GM18507 (cell line): ENCODE results near the gene RASAL2.
"Not testable (repeated sequence)": the region's sequence is repeated elsewhere in the genome, so short reads cannot be mapped to it uniquely, and the experiment has no call there.

Experiments used
- DNase-seq: peaks from one replicate; pipeline ENCODE4 v3.0.0; 2011; ENCODE audit warnings: low read depth; ENCODE audit not compliant: insufficient read length; ENCODE audit errors: extremely low spot score
- FAIRE-seq: peaks from 2 replicates; lab custom pipeline; 2011; peaks lifted over from hg19 to GRCh38; lab: Jason Lieb, UNC

RASAL2 gene

DNA sequence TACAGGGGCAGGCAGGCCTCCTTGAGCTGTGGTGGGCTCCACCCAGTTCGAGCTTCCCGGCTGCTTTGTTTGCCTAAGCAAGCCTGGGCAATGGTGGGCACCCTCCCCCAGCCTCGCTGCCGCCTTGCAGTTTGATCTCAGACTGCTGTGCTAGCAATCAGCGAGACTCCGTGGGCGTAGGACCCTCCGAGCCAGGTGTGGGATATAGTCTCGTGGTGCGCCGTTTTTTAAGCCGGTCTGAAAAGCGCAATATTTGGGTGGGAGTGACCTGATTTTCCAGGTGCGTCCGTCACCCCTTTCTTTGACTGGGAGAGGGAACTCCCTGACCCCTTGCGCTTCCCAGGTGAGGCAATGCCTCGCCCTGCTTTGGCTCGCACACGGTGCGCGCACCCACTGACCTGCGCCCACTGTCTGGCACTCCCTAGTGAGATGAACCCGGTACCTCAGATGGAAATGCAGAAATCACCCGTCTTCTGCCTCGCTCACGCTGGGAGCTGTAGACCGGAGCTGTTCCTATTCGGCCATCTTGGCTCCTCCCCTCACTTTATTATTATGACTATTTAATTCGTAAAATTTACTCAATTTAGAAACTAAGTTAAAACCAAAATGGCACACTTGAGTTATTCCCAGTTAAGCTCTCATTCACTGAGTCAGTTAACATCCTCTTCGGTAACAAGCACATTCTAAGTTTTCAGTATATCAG lies 226.5 kb downstream of the RASAL2 start:
- not testable (repeated sequence) for FAIRE-seq, DNase-seq

DNA sequence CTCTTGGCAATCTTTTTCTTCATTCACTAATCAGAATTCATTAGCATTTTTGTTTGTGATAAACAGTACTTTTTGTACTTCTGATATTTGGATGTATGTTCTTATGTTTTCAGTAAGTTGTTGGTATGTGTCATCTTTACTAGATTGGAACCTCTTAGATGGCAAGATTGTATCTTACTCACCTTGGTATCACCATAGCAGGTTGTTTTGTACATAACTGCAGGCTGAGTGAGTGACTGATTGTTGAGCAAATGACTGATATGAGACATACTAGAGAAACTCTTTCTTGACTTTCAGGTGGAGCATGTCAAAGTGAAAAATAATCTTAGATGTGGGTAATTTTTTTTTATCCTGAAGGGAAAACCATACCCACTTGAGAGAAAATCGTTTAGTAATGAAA lies 229.2 kb downstream of the RASAL2 start:
- no peak for DNase-seq
- no peak for FAIRE-seq

DNA sequence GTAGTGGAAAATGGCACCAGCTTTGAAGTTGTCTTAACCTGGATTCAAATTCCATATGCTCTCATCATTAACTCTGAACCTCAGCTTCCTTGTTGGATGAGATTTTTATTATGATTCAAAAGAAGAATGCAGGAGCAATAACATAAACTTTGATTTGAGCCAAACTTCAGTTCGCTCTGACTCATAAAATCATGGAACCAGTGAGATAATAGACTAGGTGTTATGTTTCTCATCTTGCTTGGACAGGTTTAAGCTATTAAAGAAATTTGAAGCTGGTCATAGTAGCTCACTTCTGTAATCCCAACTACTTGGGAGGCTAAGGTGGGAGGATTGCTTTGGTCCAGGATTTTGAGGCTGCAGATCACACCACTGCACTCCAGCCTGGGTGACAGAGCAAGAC lies 230.1 kb downstream of the RASAL2 start:
- FAIRE-seq: no peak
- no peak for DNase-seq

DNA sequence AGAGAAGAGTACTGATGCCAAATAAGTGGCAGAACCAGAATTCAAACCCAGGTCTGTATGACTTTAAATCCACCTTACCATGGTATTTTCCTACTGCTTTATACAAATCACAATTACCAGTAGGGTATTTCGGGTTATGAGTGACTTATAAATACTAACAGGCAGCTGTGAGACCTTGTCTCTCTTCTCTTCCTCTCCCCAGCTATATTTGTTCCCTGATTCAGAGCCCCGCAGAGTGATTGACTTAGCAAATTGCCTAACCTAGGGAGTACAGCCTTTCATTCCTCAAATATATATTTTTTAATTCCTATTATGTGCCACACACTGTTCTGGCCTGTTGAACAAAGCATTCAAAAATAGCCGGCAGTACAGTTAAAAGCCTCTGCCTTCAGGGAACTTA lies 234.8 kb downstream of the RASAL2 start:
- FAIRE-seq (no peak), DNase-seq (no peak)

DNA sequence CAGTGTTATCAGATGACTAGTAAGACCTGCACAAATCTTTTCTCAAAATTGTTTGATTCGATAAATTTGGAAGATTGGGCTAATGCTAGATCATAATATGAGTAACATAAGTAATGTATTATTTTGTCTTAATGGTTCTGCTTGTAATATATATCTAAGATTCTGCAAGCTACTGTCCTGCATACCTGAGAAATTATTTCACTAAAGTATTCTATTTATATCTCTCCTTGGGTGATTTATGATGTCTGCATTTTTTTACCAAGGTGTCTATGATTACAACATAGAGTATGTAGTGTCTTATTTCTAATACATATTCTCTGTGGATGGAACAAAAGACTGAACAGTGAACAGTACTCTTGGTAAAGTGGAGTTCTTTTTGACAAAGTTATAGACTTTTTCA lies 236.2 kb downstream of the RASAL2 start:
- FAIRE-seq: no peak
- DNase-seq: no peak

DNA sequence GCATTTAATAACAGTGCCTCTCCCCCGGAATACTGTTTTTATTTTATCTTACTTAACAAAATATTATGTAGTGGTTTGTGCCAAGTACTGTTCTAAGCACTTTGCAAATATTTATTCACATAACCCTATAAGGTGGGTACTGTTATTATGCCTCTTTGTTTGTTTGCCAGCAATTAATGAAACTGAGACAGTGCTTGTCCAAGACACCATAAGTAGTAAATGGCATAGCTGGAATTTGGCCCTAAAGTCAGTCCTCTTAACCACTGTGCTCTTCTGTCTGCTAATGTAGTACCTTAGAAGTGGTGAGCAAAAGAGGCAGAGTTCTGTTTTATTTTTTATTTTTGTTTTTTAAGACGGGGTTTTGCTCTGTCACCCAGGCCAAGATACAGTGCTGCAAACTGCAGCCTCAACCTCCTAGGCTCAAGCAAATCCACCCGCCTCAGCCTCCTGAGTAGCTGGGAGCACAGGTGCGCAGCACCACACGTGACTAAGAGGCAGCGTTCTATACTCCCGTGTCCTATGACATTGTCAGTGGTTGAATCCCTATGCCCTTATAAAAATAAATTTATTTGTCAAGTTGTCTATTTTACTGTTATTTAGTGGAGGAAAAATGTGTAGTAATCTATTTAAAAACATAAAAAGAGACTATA lies 237.1 kb downstream of the RASAL2 start:
- DNase-seq: no peak
- FAIRE-seq: no peak

DNA sequence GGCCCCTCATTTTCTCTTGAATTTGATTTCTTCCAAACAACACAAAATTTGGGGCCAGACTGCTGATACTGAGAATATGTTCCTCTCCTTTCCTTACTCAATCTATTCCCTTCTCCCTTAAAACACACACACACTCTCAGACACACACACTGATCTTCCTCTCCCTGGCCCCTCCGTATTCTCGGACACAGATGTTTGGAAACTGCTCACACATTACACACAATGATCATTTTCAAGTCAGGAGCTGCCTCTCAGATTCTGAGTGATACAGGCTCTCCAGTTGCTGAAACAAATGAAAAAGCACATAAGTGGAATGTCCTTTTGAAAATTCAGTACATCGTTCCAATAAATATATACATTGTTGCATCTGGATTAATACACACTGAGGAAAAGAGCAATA lies 241.5 kb downstream of the RASAL2 start:
- no peak for FAIRE-seq
- DNase-seq: no peak

DNA sequence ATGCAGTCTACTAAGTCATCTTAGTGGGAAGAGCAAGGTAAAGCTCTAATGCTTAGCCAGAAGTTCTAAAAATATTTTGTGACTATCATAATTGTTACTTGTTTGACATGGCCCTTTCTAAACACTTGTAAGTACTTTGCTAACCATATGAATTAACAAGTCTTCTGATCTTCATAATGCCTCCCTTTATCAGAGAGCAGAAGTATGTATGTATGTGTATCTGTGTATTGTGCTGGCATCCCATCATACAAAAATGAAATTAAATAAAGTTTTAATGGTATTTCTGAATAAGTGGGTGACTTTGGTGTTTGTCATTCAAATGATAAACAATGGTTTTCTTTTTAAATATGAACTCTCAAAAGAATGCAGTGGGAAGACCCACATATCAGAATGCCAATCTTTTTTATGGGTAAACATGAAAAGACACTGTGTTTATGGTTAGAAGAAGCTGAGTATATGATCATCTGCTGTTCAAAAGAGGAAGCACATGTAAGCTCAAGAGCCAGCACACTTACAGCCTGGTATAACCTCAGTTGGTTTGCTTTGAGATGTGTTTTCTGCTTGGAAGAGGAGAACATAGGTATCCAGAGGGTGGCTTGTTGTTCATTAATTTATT lies 243.3 kb downstream of the RASAL2 start:
- DNase-seq: no peak
- FAIRE-seq: no peak

DNA sequence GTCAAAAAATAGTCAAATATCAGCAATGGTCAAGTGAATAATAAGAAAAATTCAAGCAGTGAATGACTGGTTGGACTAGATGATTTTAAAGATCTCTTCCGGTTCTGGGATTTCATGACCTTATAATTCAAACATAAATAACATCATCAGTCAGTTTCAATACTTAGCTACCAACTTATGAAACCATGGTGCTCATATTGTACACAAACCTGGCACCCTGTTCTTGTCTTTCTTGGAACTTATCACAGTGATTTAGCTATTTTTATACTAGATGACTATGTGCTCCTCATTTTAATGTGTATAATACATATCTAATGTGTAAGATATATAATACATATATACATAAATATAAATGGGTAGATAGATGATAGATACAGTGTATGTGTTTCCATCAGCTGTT lies 245.9 kb downstream of the RASAL2 start:
- FAIRE-seq (no peak), DNase-seq (no peak)

DNA sequence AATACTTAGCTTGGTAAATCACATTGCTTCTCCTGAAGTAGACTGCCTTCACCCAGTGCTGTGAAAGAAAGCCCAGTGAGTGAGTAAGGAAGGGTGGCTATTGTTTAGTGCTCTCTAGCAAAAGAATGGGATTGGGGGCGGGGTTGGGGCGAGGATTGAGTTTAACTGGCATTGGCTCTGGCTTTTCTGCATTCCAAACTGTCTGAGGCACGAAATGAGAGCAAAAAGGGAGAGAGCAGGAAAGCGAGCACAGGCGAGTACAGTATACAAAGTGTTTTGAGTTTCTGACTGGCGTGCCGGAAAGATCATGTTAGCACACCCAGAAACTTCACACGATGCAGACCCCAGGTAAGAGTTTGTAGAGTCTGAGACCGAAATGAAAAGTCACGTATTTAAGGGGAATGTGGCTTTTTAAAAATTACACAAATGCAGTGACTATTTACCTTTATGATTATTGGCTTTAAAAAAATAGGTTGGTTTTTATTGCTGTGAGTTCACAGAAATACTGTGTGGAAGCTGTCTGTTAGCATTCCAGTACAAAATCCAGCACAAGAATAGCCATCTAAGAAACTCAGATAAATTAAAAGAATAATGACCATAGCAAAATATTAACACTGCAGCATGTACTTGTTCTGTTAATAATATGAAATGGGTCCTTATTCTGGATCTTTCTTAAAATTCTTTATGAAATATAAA lies 247.5 kb downstream of the RASAL2 start:
- DNase-seq (no peak), FAIRE-seq (no peak)

DNA sequence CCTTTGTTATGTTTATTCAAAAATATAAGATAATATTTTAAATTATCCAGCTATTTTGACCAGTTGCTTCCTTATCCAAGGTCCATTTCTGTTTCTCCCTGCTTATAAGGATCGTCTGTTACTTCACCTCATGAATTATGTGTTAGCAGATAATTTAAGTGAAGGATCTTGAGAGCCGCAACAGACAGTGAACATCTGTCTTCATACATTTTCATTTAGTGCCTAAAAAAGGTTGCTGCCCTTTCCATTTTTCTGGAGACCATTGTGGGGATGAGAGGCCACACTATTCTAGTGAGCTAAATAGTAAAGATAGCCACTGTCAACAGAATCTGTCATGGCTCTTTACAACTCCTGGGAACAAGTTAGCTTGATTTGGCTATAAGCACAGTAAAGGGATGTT lies 248.8 kb downstream of the RASAL2 start:
- FAIRE-seq (no peak), DNase-seq (no peak)

DNA sequence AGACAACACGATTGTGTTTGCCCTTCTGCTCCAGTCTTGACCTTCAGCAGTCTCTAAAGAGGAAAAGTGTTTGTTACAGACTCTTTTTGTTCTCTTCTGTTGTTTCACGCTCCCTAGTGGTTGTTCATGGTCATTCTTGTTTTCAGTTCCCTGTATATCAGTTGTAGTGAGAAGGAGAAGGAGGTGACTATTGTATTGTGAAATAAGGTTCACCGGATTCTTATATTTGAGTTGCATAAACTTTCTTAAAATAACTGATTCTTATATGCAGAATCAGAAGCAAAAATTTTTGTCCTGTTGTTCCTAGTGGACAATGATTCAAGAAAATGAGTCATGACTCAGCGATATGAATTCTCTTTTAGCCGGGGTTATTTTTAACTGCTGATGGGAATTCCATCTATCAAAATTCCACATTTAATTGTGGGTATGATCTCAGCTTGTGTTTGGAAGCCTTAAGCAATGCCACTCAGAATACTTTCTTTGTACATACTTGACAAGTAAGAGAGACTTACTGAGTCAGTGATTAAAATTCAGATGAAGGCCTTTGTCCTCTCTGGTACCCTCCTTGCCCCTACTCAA lies 250.7 kb downstream of the RASAL2 start:
- DNase-seq: no peak

DNA sequence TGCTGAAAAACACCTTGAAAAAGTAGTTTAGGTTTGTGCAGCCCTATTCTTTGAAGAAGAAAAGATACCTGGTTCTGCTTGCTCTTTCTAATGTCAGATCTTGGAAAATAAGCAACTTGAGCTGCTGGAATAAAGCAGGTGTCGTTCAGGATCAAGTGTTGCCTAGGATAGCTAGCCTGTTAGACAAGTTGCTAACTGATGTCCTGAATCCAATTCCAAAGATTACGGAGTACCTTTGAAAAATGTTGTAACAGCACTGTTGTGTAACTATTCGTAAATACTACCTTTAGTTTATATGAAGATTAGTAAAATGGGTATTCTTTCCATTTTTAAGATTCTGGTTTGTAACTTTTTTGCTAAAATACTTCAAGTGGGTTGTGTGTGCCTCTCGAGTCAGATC lies 251.3 kb downstream of the RASAL2 start:
- no peak for DNase-seq
- no peak for FAIRE-seq

More for the DNA sequence above, 250.7 kb downstream of the RASAL2 start:
- peak; percentile 58 for FAIRE-seq

DNA sequence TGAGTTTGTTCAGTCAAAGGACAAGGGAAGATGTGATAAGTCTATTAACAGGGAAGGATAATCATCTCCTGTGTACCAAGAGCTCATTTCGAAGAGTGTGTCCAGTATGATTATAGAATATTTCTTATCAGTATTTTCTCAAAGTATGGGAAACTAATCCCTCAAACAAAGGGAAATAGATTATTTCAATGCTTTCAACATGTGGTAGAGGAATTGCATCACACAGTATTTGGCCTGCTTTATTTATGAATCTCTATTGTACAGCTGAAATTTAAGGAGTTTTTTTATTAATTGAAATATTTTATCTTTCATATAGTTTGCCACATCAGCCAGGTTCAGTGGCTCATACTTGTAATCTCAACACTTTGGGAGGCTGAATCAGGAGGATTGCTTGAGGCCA lies 251.9 kb downstream of the RASAL2 start:
- DNase-seq: no peak
- no peak for FAIRE-seq

DNA sequence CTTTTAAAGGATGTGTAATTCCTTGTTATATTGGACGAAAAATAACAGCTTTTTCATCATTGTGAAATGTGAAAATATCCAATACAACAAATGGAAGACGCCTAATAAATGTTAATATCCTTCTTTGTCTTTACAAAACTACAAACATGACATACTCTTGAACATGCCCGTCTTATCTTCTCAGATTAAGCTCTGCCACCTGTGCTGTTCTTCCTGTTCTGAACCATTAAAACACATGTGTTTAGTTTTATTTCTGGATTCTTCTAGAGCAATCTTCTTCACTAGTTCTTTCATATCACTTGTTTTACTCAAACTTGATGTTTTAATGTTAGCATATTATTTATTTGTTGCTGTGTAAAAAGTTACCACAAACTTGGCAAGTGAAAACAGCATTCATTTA lies 255.9 kb downstream of the RASAL2 start:
- FAIRE-seq (no peak), DNase-seq (no peak)

DNA sequence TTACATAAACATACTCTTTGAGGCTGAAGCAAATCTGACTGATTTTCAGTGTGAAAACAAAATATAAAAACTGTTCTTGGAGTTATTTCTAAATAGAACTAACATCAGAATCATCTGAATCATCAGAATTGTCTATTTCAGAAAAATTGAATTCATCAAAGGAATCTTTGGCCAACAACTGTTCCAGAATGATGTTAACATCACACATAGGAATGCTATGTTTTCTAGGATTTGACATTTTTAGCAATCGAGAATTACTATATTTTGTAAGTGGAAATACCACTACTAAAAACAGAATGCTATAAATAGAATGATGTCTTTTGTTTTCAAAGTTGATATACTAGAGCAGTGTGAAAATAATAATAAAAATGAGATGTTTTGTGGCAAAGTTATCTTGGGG lies 258.0 kb downstream of the RASAL2 start:
- FAIRE-seq, DNase-seq: not testable (repeated sequence)

DNA sequence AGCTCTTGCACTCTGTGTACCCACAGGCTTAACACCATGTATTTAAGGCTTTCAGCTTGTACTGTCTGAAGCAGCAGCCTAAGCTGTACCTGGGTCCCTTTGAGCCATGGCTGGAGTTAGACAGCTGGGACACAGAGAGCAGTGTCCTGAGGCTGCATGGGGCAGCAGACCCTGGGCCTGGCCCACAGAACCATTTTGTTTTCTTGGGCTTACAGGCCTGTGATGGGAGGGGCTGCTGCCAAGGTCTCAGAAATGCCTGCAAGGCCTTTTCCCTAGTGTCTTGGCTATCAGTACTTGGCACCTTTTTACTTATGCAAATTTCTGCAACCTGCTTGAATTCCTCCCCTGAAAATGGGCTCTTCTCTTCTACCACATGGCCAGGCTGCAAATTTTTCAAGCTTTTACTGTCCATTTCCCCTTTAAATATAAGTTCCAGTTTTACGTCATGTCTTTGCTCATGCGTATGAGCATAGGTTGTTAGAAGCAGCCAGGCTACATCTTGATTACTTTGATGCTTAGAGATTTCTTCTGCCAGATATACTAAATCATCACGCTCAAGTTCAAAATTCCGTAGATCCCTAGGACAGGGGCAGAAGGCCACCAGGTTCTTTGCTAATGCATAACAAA lies 259.0 kb downstream of the RASAL2 start:
- DNase-seq (no peak), FAIRE-seq (no peak)

DNA sequence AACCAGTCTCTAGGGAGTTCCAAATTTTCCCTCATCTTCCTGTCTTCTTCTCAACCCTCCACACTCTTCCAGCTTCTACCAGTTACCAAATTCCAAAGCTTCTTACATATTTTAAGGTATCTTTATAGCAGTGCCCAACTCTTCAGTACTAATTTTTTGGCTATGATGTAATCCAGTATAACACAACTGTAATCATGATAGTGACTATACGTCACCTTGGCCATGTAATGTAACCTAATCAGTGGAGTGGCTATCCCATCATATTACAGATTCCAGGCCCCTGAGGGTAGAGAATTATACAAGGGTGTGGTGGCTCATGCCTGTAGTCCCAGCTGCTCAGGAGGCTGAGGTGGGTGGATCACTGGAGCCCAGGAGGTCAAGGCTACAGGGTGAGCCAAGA lies 259.6 kb downstream of the RASAL2 start:
- FAIRE-seq (no peak), DNase-seq (no peak)

DNA sequence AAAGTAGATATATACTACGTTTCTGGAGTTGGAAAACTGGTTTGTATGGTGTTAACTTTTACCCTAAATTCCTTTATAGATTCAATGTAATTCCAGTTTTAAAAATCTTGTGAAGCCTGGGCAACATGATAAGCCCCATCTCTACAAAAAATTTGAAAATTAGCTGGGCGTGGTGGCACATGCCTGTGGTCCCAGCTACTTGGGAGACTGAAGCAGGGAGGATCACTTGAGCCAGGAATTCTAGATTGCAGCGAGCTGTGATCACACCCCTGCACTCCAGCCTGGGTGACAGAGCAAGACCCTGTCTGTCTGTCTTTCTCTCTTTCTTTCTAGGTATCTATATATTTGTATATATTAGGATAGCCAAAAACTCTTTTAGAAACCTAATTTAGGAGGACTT lies 260.9 kb downstream of the RASAL2 start:
- FAIRE-seq (no peak), DNase-seq (no peak)

DNA sequence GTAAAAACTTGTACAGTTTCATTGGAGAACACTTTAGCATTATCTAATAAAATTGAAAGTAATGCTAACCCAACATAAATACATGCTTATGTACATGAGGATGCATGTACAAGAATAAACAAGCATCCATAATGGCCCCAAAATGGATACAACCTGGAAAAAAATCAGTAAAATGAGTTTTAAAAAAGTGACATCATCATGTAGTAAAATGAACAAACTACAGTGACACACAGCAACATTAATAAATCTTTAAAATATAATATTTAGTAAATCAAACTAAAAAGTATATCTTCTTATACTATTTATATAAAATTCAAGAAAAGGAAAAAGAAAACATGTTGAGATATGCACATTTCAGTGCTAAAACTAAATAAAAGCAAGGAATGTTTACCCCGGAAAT lies 262.4 kb downstream of the RASAL2 start:
- FAIRE-seq (no peak), DNase-seq (no peak)
